K562 (cell line): Measurements from ENCODE around the gene DYNLT2B. TPM values are rescaled to one million over a fixed set of nuclear protein-coding genes. Genes with fewer than 3 reads are reported as not detected.

ENCODE experiments used
- ARID1B ChIP-seq: fragments of 450-650 bp; IDR thresholded peaks from 2 replicates; pipeline ENCODE4 v1.6.1; 2016; ENCODE audit warnings: antibody characterized with exemption, mild to moderate bottlenecking, inconsistent platforms
- CHD2 ChIP-seq: IDR thresholded peaks from 2 replicates; pipeline ENCODE4 v1.6.1; 2011; ENCODE audit warnings: low read depth, low read length
- ELF4 ChIP-seq: fragments of 450-650 bp; formaldehyde crosslinking; IDR thresholded peaks from 2 replicates; pipeline ENCODE4 v1.4.0; 2022; ENCODE audit warnings: missing genetic modification characterization
- FOXK1 ChIP-seq: sonication (generic); formaldehyde crosslinking; IDR thresholded peaks from 2 replicates; pipeline ENCODE4 v1.8.0; 2022; ENCODE audit warnings: missing genetic modification reagents, mild to moderate bottlenecking, borderline replicate concordance
- GABPA ChIP-seq: fragments of 200-800 bp; sonication (Bioruptor generic); conservative IDR thresholded peaks from 2 replicates; pipeline ENCODE4 v1.6.1; 2016; ENCODE audit warnings: low read depth, missing genetic modification characterization, missing compliant biosample characterization
- HOMEZ ChIP-seq: fragments of 250-450 bp; sonication (Bioruptor Pico); IDR thresholded peaks from 2 replicates; pipeline ENCODE4 v1.4.0; 2020; ENCODE audit warnings: mild to moderate bottlenecking, moderate library complexity
- MCM2 ChIP-seq: fragments of 450-650 bp; IDR thresholded peaks from 2 replicates; pipeline ENCODE4 v1.6.1; 2017; ENCODE audit warnings: low read depth, mild to moderate bottlenecking
- NONO ChIP-seq, 2 experiments: fragments of 200-400 bp in 1 of 2; fragments of 450-650 bp in 1 of 2; formaldehyde crosslinking in 1 of 2; IDR thresholded peaks; 2 replicates each; pipeline ENCODE4 v1.6.1; 2017; ENCODE audit warnings: low read depth in 2 of 2, mild to moderate bottlenecking in 2 of 2, moderate library complexity in 2 of 2, low read length in 1 of 2
- NR1H2 ChIP-seq: sonication (generic); formaldehyde crosslinking; IDR thresholded peaks from 2 replicates; pipeline ENCODE4 v1.4.0; 2020; ENCODE audit warnings: mild to moderate bottlenecking, missing genetic modification reagents
- PPARD ChIP-seq: fragments of 250-450 bp; sonication (Bioruptor Pico); IDR thresholded peaks from 2 replicates; pipeline ENCODE4 v1.8.0; 2022; ENCODE audit warnings: inconsistent platforms, mild to moderate bottlenecking, moderate library complexity
- RAD51 ChIP-seq: fragments of 450-650 bp; IDR thresholded peaks from 2 replicates; pipeline ENCODE4 v1.7.1; 2016; ENCODE audit warnings: low read depth, mild to moderate bottlenecking, borderline replicate concordance
- RBBP5 ChIP-seq: fragments of 200-600 bp; sonication (generic); IDR thresholded peaks from 2 replicates; pipeline ENCODE4 v1.6.1; 2012; ENCODE audit warnings: borderline replicate concordance, mild to moderate bottlenecking, low read length, control low read depth, inconsistent platforms; ENCODE audit not compliant: insufficient read depth, poor library complexity, severe bottlenecking
- TOE1 ChIP-seq, 2 experiments: fragments of 450-650 bp in 1 of 2; sonication (generic) in 1 of 2; formaldehyde crosslinking in 1 of 2; IDR thresholded peaks; 2 replicates each; pipeline versions ENCODE4 v1.7.1 to v1.8.0; 2016 to 2022; ENCODE audit warnings: borderline replicate concordance in 2 of 2, mild to moderate bottlenecking in 2 of 2, antibody characterized with exemption in 1 of 2, inconsistent platforms in 1 of 2, low read depth in 1 of 2, missing genetic modification reagents in 1 of 2, moderate library complexity in 1 of 2
- UBTF ChIP-seq, 2 experiments: IDR thresholded peaks; 2 replicates each; pipeline ENCODE4 v1.6.1; 2012; ENCODE audit warnings: improper control_type of control experiment in 2 of 2, low read depth in 2 of 2, low read length in 2 of 2, borderline replicate concordance in 1 of 2
- ZBTB17 ChIP-seq: fragments of 450-650 bp; formaldehyde crosslinking; IDR thresholded peaks from 2 replicates; pipeline ENCODE4 v1.4.0; 2020; ENCODE audit warnings: mild to moderate bottlenecking
- polyA plus RNA-seq, 8 experiments: library from polyadenylated mRNA; depleted of rRNA in 4 of 8; stranded (reverse) in 5 of 8; unstranded in 3 of 8; fragments of >200 nt; fragmentation: Nextera tagmentation in 2 of 8; fragmentation: Illumina TruSeq in 1 of 8; extraction: Ambion mirVana in 2 of 8; extraction: Trizol in 1 of 8; gene quantifications; 2 replicates each; pipeline versions ENCODE4 v1.2.1 to v1.2.3, GENCODE V29; 2011 to 2014; ENCODE audit warnings: inconsistent platforms in 1 of 8, missing spikeins in 1 of 8
- total RNA-seq, 7 experiments: library from RNA; depleted of rRNA in 6 of 7; stranded (reverse); fragments of >200 nt in 6 of 7; fragmentation: Illumina TruSeq in 2 of 7; extraction: Trizol in 2 of 7; gene quantifications; 2 replicates each; pipeline versions ENCODE4 v1.2.1 to v1.2.3, GENCODE V29; 2011 to 2021; ENCODE audit warnings: low replicate concordance in 1 of 7

The DYNLT2B gene
- total and polyA plus RNA-seq, 9 of the 15 experiments (the other 6 are each of a cell fraction or from before 2014, with no cell fraction given): 6.5 to 19.9 (median 8.7) TPM

- TF ChIP-seq UBTF (IDR thresholded peaks at IDR 0.05; ENCODE audit: borderline replicate concordance in 1 of 2, low read depth in 2 of 2, low read length in 2 of 2) (peak; percentile 39 to 75; a peak in 2 of 4 replicates), RBBP5 (peak; percentile 69), ARID1B (no peak; the same call in 1 of the 2 replicates), NR1H2 (peak; percentile 58; the same call in 1 of the 2 replicates), MCM2 (no peak), RAD51 (no peak), TOE1 (IDR thresholded peaks at IDR 0.05; ENCODE audit: borderline replicate concordance) (peak; percentile 51; the same call in 1 of the 2 replicates), TOE1 (CRISPR knock-in tag; IDR thresholded peaks at IDR 0.05; ENCODE audit: borderline replicate concordance, low read depth) (no peak), GABPA (peak; percentile 38), NONO (IDR thresholded peaks at IDR 0.05; ENCODE audit: low read depth in 2 of 2, low read length in 1 of 2) (peak; percentile 2 to 29; a peak in 1 of 4 replicates), PPARD (no peak), CHD2 (peak; percentile 55; the same call in 1 of the 2 replicates), ELF4 (peak; percentile 72; the same call in 1 of the 2 replicates), ZBTB17 (CRISPR knock-in tag) (peak; percentile 93), HOMEZ (CRISPR knock-in tag) (no peak), FOXK1 (peak; percentile 78; the same call in 1 of the 2 replicates)
- TF ChIP-seq, all 486 proteins: peak for 135
These were observed at the start of gene DYNLT2B (continued) for GRCh38 chr3:196317687-196318467.
